Measurements from ENCODE around the gene ACAP2.
"Not testable (repeated sequence)": the region's sequence is repeated elsewhere in the genome, so short reads cannot be mapped to it uniquely, and the experiment has no call there.

ACAP2 gene, protein sequence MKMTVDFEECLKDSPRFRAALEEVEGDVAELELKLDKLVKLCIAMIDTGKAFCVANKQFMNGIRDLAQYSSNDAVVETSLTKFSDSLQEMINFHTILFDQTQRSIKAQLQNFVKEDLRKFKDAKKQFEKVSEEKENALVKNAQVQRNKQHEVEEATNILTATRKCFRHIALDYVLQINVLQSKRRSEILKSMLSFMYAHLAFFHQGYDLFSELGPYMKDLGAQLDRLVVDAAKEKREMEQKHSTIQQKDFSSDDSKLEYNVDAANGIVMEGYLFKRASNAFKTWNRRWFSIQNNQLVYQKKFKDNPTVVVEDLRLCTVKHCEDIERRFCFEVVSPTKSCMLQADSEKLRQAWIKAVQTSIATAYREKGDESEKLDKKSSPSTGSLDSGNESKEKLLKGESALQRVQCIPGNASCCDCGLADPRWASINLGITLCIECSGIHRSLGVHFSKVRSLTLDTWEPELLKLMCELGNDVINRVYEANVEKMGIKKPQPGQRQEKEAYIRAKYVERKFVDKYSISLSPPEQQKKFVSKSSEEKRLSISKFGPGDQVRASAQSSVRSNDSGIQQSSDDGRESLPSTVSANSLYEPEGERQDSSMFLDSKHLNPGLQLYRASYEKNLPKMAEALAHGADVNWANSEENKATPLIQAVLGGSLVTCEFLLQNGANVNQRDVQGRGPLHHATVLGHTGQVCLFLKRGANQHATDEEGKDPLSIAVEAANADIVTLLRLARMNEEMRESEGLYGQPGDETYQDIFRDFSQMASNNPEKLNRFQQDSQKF

DNA sequence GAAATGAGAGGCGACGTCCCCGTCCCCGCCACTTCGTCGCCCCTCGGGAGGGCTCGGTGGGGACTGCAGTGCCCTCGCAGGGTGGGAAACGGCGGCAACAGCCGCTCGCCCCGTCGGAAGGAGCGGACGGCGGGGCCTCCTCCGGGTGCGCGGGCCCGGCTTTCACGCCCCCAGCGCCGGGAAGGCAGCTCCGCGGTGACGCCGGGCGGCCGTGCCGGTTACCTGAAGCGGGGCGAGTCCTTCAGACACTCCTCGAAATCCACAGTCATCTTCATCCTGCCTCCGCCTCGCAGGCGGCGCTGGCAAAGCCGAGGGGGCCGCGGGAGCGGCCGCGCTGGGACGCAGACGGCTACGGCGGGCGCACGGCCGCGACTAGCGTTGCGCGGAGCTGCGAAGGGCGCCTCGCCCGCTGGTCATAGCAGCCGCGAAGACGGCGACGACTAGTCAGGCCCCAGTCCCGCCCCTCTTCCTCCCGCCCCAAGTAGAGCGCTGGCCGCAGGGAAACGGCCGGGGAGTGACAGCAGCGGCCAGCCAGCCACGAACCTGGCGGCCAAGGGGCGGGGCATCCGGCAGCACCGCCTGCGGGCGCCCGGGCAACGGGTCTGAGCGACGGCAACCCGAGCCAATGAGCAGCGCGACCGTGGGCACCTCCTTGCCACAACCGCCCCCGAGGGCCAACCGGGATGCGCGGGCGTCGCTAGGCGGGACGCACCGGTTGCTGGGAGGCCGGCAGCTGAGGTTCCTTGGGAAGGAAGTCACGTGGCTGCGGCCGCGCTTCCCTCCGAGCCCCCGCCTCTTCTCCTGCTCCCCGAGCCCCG lies at the start of gene ACAP2:
TSS of gene ACAP2 (minus strand) at position 448 of the 818 bp plus-strand sequence. CDS start at position 275, 173 bp downstream.
- DNase-seq = peak; percentile 98

DNA sequence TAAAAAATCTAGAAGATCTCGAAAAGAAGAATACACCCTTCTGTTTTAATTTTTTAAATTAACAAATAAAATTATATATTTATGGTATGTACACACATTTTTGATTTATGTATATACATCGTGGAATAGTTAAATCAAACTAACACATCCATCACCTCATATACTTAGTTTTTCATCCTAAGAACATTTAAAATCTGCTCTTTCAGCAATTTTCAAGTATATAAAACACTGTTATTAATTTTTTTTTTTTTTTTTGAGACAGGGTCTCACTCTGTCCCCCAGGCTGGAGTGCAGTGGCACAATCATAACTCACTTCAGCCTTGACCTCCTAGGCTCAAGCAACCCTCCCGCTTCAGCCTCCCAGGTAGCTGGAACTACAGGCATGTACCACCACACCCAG lies 32.8 kb upstream of the ACAP2 start:
- DNase-seq = no peak

DNA sequence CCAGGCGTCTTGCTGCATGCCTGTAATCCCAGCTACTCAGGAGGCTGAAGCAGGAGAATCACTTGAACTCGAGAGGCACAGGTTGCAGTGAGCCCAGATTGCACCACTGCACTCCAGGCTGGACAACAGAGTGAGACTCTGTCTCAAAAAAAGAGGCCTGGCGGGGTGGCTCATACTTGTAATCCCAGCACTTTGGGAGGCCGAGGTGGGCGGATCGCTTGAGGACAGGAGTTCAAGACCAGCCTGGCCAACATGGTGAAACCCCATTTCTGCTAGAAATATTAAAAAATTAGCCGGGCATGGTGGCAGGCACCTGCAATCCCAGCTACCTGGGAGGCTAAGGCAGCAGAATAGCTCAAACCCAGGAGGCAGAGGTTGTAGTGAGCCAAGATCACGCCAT lies 32.3 kb upstream of the ACAP2 start:
- not testable (repeated sequence) for DNase-seq

DNA sequence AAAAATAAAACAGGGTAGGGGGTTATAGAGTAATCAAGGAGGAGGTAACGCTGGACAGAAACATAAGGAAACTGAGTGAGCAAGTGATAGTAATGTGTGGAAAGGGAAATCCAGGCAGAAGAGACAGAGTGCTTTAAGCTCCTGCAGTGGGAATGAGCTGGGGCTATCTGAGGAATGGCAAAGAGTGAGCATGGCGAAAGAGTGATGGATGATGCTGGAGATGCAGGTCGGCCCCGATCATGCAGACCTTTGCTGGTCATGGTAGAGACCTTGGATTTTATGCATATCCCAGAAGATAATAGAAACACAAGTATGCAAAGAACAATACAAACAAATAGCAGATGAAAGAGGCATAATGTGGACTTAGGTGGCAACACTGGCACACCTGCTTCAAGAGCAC lies 26.0 kb upstream of the ACAP2 start:
- DNase-seq = no peak

DNA sequence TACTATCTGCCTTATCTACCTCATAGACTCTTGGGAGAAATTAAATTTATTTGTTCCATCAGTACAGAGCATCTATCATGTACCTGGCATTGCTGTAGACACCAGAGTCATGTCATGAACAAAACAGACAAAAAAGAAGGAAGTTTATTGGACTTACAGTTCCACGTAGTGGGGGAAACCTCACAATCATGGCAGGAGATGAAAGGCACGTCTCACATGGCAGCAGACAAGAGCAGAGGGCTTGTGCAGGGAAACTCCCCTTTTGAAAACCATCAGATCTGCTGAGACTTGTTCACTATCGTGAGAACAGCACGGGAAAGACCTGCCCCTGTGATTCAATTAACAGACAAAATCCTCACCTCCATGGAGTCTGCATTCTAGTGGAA lies 25.6 kb upstream of the ACAP2 start:
- DNase-seq = no peak

DNA sequence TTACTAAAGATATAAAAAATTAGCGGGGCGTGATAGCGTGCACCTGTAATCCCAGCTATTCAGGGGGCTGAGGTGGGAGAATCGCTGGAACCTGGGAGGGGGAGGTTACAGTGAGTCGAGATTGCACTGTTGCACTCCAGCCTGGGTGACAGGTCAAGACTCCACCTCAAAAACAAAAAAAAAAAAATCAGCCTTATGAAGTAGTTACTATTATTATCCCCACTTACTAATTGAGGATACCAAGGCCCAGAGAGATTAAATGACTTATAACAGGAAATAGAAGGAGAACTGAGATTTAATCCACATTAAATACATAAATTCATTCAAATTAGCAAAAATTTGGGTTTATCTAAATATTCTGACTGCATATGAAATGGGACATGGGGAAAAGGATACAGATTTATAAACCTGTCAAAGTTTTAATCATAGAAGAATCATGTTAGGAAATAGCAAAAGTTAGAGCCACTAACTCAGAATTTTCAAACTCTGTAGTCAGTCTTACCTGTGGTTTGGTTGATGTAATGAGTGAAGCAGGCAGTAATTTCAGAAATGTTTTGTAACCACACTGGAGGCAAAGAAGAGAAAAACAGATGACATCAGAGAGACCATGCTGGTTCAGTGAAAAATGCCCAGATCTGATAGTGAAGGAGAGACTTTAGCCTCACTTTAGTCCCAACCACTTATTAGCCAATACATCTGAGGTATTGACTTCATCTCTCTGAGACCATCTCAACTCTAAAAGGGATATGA lies 25.0 kb upstream of the ACAP2 start:
- peak; percentile 41 for DNase-seq

DNA sequence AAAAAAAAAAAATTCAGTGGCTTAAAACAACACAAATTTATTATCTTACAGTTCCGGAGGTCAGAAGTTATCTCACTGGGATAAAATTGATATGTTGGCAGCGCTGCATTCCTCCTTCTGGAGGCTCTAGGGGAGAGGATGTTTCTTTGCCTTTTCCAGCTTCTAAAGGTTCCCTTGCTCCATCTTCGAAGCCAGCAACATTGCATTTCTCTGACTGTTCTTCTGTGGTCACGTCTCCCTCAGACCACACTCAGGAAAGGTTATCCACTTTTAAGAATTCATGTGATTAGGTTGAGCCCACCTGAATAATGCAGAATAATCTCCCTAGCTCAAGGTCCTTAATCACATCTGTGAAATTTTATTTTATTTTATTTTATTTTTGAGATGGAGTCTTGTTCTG lies 23.4 kb upstream of the ACAP2 start:
- no peak for DNase-seq

DNA sequence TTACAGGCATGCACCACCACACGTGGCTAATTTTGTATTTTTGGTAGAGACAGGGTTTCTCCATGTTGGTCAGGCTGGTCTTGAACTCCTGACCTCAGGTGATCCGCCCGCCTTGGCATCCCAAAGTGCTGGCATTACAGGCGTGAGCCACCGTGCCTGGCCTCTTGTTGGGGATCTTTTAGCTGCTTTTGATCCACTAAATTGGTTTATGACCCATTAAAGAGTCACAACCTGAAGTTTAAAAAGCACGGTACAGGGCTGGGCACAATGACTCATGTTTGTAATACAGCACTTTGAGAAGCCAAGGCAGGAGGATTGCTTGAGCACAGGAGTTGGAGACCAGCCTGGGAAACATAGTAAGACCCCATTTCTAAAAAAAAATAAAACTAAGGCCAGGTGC lies 20.1 kb upstream of the ACAP2 start:
- not testable (repeated sequence) for DNase-seq

DNA sequence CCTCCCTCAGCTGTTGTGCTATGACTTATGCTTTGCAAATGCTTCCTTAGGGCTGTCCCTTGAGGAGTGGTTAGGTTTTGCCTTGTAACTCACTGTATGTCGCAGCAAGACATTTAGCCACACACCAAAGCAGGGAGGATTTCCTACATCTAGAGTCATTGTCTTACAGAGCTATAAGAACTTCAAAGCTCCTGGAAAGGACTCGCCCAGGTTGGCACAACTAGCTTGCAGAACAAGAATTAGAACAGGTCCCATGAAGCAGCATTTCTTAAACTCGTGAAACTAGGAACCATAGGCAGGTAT lies 19.4 kb upstream of the ACAP2 start:
- DNase-seq = no peak

DNA sequence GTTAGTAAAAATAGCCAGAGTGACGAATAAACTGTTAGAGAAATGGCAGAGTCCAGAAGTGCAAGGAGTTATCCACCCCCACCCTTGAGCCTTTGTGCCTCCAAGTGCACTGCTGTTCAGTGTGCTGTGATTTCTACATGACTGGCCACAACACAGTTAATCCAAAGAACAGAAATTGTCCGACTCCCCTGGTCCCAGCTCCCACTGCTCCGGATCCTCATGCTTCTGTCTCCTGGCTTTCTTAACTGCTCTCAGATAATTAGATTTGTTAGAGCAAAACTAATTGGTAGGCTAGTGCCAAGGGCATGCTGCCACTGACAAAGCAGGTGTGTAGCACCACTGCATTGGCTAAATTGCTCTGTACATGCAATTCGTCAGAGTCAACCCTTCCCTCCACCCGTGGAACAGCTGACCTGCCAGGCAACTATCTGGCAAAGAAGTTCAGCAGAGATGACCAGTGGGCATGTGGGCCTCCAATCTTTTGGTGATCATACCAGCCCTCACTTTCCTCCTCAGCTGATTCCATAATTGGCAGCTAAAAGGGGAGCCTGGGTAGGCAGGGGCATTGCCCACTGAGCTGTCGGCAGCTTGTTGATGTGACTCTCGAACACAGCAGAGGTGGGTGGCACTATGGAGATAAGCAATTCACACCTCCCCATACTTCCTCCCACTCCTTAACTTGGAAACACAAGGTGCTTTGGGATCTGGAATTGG lies 18.9 kb upstream of the ACAP2 start:
- peak; percentile 38 for DNase-seq

DNA sequence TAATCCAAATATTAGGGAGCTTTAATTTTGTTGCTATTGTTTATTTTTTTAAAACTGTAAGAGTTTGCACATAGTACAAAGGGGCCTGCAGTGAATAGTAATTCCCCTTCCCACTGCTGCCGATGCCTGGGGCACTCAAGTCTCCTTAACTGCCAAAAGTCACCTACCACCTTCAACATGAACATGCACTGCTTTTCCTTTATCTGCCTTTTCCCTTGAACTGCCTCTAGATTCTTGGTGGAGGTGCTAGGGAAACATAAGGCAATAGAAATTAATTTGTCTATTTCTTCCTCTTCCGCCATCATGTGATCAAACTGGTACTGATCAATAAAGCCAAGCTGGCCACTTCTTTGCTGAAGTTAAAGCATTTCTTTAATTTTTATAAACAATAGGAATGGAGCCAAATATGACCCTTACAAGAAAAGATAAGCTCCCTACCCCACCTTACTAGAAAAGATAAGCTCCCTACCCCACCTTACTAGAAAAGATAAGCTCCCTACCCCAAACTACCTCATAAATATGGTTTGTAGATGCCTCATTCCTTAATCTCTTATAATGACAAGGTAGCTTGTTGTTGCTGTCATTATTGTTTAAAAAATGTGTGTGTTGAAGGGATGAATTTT lies 17.4 kb upstream of the ACAP2 start:
- peak; percentile 69 for DNase-seq

DNA sequence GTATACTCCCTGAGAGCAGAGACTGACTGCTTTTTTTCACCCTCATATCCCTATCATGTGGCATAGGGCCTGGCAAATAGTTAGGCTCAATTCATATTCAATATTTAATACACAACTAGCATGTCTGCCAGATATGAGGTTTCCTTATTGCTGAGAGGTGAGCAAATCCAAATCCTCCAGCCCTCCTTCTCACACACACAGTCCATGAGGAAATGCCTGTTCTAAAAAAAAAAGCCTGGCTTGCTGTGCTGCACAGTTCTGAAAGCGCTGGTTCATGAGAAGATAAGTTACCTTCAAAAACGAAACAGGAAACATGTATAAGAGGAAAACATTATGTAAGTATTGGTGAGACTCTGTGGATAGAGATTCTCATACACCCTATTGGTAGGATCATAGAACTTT lies 15.5 kb upstream of the ACAP2 start:
- peak; percentile 84 for DNase-seq

DNA sequence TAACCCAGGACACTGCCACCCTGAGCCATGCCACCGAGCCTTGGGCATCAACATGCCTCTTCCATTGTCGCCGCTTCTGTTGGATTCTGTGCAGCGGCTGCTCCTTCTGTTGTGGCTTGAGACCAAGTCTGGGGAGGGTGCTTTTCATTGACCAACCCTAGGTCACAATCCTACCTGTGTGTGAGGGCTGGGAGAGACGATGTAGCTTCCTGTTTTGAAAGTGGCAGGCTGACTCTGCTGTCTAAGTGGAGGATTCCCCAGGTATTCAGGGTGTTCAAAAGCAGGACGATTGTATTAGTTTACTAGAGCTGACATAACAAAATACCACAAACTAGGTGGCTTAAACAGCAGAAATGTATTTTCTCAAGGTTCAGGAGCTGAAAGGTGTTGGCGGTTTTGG lies 13.0 kb upstream of the ACAP2 start:
- no peak for DNase-seq

DNA sequence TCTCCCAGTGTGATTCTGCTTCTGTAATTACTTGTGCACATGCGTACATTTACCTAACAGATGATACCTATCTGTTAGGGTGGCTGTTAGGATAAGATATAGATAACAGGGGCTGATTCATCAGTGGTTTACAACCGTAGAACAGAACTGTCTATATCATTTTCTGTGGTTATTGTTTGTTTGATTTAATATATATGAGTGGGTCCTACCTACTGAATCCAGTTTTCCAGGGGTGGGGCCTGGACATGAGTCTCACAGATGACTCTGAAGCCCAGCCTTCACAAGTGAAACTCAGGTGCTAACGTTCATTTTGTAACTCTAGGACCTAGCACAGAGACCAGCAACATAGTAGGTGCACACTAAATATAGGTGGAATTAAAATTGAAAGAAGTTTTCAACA lies 10.4 kb upstream of the ACAP2 start:
- peak; percentile 71 for DNase-seq

DNA sequence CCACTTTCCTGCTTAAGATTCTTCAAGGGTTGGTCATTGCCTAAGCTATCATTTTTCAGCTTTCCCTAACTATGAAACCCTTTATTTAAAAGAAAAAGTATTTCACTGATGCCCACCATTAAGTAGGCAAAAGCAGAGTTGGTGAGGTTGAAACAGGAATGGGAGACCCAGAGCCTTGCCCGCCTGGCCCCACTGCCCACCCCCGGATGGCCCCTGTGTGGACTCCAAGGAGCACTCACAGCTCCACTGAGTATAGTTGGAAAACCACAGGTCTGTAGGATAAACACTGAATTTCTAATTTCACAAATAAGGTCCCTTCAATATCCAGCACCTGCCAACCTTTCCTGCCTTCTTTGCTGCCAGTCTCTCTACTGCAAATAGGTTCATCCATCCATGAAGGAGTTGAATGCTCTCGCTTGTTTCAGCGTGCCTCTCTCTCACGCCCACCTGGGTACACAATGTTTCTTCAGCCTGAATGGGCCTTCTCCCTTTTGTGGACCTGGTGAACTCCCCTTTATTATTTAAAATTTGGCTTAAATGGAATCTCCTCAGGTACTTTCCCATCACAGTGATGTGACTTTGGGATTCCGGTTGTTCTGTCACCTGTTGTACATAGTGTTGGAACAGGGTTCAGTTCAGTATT lies 8.7 kb upstream of the ACAP2 start:
- no peak for DNase-seq

DNA sequence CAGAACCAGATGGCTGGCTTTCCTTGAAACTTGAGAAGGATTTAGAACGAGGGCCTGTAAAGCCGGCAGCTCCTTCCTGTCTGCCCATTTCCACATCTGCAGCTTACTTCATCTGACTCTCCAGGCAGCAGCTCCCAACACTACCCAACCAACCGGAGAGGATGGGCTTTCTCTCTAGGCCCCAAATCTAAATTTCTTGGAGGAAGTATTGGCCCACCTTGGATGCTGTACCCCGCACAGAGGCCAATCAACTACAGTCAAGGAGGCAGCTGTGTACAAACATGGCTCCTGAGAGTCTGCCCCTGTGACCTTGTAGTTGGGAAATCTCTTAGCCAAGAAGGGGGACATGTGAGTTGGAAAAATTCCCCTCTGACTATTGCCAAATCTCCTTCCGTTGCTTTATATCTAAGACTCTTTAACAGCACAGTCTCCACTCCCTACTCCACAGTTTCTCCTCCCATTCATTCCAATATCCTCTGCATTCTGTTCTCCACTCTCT lies 8.0 kb upstream of the ACAP2 start:
- DNase-seq = no peak

DNA sequence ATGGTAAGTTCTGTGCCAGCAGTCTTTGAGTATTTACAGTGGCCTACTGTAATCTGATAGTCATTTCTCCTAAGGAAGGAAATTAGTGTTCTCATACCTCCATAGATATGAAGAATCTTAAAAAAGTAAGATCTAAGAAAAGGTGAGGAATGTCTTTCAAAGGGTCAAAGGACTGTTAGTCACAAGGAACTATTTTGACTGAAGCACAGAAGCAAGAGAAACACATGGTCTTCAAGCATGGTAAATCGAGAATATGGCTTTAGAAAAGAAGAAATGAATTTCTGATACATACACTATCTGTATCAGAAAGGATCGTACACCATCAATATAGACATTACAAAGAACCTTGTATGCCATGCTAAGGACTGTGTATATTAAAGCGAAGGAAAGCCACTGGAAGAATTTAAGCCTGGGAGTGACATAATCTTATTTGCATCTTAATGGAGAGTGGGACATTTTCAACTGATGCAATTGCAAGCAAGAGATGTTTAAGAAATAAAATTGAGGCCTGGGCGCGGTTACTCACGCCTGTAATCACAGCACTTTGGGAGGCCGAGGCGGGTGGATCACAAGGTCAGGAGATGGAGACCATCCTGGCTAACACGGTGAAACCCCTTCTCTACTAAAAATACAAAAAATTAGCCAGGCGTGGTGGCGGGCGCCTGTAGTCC lies 5.5 kb upstream of the ACAP2 start:
- DNase-seq = no peak

DNA sequence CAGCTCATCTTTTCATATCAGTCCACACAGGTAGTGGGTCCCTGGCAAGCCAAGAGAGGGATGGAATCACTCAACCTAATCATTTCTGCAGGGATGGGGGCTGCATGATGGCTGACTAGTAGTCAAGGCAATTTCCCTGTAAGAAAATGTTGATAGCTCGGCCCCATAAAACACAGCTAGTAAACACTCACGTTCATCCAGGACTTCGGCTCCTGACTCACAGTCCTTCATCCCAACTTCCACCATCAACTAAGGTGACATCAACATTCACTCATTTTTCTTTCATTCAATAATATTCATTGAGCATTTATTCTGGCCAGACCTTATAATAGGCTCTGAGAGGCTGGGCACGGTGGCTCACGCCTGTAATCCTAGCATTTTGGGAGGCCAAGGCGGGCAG lies 4.4 kb upstream of the ACAP2 start:
- DNase-seq = no peak

DNA sequence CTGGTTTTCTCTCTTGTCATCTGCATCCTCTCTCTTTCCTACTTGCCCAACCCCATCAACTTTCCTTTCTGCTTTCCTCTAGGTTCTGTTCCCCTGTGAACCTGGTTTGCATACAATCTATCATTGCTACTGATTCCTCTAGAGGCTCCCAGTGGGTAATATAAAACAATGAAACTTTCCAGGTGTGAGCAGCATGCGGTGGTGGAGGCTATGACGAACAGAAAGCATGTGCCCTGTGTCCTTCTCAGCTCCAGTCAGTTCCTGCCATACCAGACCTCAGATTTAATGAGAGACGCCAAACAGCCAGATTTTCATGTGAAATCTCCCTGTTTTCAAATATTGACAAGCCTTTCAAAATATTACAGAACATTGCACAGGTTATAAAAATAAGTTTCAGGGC lies 3.5 kb upstream of the ACAP2 start:
- no peak for DNase-seq

DNA sequence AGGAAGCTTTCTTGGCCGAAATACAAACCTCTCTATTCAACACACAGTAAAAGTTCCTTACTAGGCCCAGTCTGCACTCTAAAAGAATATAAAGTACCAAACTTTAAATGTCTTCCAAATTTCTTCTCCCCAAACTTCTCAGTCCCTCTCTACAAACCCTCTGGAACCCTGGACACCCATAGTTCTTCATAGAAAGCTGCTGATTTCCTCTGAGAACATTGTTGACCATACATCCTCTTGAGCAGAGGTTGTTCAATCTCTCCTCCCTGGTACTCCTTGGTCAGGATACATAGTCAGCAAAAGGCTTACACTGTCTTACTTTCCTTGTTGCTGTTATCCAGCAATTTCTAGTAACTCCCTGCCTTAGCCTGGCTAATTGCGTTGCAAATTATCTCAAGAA lies 3.1 kb upstream of the ACAP2 start:
- no peak for DNase-seq
